NCI-H2107 (cell line): ENCODE results near the gene YTHDF1.
A peak's percentile ranks its signal among the peaks of the same experiment; 100 is the strongest.

Source experiments
- DNase-seq: peaks from one replicate; lab custom pipeline; 2025; lab: John Stamatoyannopoulos, UW

The YTHDF1 gene

DNA sequence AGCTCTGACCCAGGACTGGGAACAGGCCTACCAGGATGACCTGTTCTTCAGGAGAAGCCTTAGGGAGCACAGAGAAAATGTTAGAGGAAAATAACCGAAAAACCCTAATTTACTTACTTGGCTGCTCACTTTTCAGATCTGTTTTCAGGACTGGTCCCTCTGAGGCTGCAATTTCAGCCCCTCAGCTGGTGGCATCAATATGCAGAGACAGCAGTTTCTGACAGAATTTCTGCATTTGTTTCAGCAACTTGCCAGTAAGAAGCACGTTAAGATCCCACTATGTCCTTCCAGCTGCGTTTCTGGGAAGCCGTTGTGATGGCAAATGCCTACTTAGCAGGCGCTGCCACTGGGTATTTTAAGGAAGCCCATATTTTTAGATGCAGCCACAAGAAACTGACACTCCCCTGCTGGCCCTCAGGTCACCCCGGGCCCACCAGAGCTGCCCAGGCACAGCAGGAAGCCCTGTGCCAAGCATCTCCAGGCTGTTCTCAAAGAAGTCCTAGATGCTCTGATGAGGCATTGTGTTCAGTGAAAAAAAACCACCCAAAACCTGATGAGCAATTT lies 7.5 kb downstream of the YTHDF1 start:
- DNase-seq = no peak

DNA sequence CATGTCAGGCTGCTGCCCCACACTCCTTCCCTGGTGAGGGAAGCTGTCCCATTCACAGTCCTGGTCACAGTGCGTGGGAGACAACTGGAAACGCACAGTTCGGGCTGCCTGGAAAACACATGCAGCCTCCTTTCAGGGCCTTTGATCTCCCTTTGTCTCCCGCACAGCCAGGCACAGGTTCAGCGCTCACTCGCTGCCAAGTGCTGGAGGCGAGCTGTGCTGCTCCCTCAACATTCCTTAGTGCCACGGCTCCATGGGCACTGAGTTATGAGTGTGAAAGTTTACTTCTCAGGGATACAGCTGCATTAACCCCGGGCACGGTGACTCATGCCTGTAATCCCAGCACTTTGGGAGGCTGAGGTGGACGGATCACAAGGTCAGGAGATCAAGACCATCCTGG lies 9.1 kb downstream of the YTHDF1 start:
- no peak for DNase-seq

DNA sequence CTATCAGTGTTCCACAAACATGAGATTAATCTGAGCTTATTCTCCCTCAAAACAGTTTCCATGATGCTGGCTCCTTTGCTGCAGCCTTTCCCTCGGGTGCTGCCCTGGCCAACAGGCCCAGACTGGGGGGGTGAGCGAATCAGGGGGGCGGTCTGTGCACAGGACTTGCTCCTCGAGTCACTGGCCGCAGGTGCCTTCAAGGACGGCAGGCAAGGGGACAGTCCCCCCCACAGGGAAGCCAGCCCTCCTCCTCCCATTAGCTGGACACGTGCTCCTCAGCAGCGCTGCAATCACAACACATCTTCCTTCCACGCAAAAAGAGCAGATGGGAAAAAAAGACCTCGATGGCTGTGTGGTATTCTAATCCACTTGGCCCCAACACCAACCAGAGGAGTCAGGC lies 10.0 kb downstream of the YTHDF1 start:
- DNase-seq = no peak

DNA sequence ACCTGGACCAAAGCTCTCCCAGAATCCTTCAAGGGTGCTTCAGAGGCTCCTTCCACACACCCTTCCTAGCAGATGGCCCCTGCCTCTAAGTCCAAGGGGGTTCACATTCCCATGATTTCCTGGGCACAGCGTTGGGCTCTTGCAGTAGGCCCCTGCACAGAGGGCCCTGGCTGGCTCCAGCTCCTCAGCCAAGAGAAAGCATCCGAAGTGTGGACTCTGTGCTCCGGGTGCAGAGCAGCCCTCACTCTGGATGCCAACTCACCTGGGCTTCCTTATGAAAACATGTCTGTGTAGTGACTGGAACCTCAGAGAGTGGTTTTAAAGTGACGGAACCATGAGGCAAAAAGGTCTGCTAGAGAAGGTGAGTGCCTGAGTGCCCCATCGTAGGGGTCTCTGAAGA lies 11.6 kb downstream of the YTHDF1 start:
- no peak for DNase-seq

DNA sequence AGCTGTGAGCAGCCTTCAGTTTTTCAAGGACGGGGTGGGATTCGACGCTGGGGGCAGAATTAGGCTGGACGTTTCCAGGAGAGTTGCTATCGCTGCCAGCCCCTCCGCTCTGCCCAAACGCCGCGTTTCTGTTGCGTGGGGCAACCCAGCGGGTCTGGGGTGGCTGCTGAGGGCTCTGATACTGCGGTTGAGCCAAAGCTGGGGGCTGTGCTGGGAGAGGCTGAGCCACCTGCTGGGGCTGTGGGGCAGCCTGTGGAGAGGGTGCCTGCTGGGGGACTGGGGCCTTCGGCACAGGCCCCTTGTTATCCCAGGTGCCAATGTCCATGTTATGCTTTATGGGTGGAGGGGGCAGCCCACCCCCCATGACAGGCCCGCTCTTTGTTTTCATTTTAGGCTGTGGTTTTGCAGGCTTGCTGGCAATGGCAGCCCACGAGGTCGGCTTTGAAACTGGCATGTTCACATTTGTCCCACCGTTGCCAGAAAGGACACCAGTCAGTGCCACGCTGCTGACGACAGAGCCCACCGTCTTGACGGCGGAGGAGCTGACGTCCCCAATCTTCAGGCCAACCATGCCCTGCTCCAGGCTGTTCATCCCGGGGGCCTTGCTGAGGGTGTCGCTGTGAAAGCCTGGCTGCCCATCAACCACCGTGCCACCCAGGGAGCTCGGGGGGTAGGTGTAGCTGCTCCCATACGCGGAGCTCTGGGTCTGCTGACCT lies 13.0 kb downstream of the YTHDF1 start:
- no peak for DNase-seq

DNA sequence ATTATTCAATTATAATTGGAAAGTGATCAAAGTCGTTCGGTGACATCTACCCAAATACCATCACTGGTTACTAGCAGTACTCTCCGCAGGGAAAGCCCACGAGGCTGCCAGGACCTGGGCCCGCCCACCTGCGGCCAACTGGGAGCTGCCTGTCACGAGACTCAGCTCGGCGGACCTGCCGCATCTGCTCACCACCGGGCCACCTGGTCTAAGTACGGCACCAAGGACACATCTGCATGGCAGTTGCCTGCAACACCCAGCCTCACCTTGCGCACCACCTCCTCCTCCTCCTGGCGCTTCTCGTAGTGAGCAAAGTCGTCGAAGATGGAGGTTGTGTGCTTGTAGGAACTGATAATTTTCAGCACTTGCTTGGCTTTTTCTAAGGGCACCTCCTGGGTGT lies 13.9 kb downstream of the YTHDF1 start:
- DNase-seq = no peak

DNA sequence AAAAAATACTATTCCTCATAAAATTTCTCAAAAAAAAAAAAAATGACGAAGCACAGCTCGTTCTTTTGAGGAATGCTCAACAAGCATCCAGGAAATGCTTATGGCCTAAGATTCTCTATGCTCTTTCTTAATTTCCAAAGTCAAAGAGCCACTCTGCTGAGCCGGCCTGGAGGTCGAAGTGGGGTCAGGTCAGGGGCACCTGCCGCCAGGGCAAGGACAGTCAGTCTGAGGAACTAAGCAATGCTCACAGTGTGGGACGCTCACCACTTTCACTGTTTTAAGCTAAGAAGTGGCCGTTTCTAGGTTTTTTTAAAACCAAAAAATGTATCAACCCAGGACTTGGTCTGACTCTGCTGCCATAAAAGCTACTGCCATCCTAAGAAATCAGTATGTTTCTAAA lies 17.3 kb downstream of the YTHDF1 start:
- DNase-seq = no peak

DNA sequence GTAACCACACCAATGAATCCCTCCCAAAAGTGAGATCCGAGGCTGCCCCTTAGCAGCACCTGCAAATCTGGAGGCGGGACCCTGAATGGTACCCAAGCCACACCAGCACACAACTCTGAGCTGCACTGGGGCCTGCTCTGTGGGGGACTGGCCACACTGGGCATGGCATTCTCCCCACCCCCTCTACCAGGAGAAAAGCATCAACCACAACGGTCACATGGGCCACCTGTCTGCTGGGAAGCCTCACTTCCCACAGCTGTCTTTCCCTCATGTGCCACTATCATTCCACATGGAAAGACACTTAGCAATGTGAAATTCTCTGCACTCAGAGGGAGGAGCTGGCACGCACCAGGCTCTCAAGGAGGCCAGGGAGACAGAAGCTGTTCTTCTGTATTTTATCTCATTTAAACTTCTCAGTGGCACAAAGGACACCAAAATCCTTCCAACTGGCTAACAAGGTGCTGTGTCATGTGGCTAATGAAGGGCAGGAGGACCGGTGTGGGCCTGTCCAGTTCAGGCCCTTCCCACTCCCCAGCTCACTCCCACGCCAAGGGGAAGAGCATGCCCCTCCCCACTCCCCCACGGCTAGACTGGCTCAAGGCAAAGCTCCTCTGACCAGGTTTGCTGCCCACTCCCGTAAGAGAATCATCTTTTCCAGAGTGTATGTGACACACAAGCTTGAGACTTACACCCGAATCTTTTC lies 19.0 kb downstream of the YTHDF1 start:
- DNase-seq = no peak

DNA sequence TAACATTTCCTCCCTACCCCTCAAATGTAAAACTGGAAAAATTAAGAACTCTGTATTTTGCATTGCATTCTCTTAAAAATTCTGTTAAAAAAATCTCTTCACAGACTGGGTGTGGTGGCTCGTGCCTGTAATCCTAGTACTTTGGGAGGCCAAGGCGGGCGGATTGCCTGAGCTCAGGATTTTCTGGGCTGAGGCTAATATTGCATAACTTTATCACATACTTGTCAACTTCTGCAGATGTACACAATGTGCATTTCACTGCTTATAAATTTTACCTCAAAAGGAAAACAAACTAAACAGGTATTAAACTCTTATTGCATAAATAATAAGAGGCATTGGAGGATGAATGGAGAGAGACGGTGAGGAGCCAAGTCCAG lies 21.1 kb downstream of the YTHDF1 start:
- DNase-seq = no peak

DNA sequence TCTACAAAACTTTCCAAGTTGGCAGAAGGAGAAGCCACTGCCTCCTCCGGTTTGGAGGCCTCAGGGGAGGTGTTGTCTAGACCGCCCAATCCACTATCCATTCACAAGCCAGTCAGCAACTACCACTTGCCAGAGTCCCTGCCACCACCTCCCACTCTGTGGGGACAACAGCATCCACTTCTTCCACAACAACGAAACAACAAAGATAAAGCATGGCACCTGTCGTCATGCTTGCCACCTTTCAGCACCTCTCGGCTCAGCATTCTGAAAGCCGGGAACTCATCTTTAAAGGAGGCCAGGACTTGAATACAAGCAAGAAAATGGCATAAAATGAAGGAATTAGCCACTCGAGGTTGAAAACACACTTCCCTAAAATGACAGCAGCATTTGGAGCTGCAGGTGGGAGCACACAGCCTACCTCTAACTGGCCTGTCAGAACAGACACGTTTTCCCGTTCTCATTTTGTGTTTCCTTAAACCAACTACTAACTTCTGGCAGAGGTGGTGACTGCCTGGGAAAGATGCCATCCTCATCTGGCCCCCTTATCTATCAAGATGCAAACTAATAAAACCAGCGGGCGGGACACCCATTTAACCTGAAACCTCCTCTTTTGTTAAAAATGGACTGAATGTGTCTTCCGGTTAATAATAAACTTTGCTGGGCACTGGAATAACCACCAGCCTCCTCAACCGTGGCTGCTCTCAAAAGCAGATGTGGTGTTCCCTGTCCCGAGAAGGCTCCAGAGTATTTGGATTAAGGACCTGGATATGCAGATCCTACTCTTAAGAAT lies 21.7 kb downstream of the YTHDF1 start:
- no peak for DNase-seq

DNA sequence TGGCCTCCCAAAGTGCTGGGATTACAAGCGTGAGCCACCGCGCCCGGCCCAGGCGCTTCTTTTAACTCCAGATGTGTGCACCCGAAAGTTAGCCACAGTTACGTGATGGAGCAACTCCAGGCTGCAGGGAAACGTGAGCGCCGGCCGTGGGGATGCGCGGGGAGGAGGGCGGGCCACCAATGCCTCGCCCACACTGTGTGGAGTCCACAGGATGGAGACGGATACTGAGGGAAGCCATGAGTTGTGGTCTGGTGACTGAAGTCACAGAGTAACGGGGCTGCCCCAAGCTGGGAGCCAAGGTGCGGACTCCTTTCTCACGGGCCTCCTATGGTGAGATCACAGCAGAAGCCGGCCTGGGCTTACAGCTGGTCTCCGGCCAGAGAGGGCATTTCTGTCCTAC lies 23.2 kb downstream of the YTHDF1 start:
- DNase-seq = no peak

DNA sequence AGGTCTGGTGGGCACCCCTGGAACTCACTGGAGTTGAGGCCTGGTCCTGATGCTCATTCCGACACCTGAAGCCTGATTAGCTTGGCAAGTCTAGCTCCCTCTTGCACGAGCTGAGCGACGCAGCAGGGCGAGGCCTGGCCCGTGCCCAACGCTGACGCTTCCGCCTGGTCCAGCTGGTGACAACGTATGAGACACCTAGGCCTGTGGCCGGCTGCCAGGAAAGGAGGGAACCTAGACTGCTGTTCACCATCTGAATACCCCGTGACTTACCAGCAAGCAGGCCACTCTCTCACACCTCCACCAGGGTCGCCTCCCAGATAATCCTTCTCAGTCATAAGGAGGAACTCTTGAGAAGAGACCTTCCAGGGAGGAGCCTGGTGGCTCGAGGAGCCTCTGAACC lies 24.5 kb downstream of the YTHDF1 start:
- peak; percentile 92 for DNase-seq

DNA sequence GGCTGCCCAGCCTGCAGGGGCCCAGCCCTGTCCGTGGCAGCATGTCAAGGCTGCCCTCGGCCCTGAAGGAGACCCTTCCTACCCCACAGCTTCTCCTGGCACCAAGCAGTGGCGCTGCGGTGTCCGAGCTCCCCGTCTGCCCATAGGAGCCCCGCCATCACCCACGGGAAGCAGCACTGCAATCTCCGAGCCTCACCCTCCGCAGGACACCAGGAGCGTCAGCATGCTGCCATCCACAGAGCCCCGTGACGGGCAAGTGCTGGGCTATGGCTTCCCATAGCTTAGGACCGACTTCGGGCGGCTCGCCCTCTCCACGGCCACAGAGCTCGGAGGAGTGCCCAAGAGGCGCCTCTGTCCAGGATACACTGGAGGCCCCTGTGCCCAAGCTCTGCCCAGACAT lies 25.1 kb downstream of the YTHDF1 start:
- DNase-seq = no peak

DNA sequence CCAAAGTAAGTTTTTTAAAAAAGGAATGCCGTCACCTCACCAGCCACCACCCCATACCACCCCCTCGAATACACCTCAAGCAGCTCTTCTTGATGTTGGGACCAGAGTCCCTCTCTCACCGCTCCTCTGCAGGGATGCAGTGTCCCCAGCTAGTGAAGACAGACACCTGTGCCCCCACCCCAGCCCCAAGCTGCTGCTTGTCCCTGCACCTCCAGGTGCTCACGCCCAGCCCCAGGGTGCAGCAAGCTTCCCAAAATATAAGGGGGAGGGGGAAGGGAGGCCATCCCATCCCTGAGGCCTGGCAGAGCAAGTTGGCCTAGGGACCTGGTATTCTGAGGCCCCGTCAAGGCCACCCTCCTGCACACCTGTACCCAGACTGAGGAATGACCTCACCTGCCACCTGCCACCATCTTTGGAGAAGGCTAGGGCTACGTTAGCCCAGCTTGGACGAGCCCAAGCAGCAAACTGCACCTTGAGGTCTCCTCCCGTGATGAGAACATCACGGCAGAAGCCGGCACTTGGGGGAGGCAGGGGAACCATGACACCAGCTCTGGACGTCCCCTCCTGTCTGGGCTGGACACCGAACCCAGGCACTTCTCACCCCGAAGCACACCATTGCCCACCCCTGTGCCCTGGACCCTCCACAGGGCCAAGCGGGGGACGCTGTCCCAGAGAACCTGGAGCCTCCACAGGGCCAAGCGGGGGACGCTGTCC lies 25.9 kb downstream of the YTHDF1 start:
- DNase-seq = no peak

DNA sequence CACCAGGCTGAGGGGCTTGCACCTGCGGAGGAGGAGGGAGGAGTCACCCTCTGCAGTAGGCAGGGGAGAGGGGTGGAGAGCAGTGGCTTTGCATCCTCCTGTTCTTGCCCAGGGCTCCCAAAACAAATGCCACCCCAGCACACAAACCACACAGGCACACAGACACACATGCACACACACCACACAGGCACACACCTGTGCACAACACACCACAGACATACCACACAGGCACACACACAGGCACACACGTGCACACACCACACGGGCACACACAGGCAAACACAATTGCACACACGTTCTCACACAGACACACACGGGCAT lies 26.6 kb downstream of the YTHDF1 start:
- no peak for DNase-seq

DNA sequence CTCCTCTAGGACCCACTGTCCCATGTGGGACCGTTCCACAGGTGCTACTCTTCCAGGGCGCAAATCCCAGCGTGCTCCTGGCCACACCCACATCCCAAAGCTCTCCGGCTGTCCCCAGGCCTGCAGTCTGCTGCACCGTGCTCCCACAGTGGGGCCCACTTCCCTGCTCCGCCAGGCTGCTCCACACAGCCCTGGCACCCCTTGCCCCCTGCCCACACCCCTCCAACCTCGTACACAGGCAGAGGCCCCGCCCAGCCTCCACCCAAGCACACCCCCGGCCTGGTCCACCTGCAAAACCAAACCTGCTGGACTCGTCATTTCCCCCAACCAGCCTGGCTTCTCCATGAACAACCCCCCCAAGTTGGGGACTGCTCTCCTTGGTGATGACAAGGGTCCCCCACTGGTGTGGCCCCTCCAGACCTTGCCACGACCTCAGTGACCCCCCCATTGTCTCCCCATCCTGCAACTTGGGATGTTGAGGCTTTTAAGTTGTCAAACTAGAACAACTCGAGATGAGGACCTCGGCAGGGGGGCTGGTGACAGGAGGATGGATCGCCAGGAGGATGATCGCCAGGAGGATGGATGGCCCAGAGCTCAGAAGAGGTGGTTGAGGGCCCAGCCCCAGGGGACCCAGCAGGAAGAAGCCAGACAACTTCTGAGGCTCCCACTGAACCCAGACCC lies 27.1 kb downstream of the YTHDF1 start:
- DNase-seq = no peak

DNA sequence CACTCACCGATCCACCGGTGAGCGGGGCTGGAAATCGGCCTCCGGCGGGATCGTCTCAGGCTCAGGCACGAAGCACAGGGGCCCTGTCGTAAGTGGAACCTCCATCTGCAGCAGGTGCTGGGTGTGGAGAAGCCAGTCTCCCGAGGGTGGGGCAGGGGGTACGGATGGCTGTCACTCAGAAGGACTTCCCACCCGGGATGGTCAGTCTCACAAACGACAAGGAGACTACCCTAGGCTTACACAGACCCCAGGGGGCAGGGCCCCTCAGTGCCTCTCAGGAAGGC lies 27.8 kb downstream of the YTHDF1 start:
- DNase-seq = no peak

DNA sequence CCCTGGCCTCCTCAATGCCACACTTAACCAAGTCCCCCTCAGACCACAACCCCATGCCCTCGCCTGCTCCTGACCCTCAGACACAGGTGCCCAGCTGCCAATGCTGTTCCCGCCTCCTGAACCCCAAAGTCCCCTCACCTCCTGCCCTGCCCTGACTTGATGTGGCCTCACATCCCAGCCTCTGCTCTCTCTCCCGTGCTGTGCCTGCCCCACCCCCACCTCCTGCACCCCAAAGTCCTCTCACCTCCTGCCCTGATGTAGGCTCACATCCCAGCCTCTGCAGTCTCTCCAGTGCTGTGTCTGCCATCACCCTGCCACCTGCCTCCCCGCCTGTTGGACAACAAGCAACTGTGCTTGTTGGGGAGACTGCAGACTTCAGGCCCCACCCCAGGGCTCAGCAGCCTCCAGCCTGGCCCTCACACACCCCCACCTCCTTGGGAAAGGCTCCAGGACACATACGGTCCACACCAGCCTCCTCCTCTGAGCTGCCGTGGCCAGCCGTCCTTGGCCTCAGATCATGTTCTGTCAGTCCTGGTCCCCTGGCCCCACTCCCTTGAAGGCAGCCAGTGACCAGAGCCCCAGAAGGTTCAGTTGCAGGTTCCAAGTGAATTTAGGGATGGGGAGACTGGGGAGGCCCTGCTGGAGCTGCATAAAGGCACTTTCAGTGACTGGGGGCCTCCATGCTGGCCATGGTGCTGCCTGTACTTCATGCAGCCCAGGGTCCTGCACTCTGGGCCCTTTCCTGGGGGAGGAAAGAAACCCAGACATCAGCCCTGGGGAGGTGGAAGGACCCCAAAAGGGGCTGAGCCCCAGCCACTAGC lies 28.4 kb downstream of the YTHDF1 start:
- no peak for DNase-seq

DNA sequence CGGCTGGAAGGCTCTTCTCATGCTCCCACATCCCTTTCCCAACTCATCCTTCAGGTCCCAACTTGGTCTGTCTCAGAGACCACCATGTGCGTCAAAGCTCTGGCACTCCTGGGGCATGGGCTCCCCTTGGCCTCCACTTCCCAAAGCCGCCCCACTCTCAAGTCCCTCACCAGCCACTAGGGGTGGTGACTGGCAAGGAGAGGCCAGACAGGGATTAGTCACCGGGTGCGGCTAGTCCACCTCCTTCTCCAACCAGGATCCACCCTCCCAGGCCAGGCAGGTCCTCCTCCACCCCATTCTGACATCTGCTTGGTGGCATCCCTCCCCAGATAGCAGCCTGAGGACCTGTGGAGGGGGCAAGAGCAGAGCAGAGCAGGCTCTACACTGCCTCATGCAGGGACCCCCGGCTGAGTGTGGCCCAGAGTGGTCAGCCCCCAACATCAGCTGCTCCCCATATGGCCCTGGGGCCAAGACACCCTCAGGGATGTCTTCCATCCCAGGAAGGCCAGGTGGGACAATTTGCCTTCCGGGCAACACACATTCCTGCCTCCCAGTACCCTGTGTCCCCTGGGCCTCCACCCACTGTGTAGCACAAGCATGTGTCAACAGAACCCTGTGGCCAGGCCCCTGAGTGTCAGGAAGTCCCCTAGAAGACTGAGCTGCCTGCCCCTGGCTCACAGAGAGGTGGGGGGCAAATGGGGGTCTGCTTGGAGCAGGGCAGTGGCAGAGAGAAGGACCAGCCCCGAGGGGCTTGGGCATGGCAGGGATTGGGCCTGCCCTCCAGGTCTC lies 29.2 kb downstream of the YTHDF1 start:
- DNase-seq = no peak

DNA sequence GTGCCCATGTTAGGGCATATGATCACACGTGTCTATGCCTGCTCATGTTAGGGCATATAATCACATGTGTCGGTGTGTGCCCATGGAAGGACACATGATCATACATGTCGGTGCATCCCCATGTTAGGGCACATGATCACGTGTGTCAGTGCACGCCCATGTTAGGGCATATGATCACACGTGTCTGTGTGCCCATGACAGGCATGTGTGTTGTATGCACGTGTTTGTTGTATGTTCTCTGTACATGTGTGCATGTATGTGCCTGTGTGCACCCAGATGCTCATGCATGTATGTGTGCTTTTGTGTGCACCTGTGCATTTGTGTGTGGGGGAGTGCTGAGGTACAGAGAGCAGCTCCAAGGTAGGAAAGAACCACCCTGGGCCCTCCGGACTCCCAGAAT lies 29.8 kb downstream of the YTHDF1 start:
- no peak for DNase-seq
